NCI-H1417 treated with DMSO at 0.1 percent for 48 hours (cell line): Measurements from ENCODE around the gene TUBA8.
"Not testable (repeated sequence)": the region's sequence is repeated elsewhere in the genome, so short reads cannot be mapped to it uniquely, and the experiment has no call there.

Source experiments
- DNase-seq: peaks from one replicate; lab custom pipeline; 2025; lab: John Stamatoyannopoulos, UW

TUBA8 gene

GRCh38 chr22:18106550-18107341, 3.9 kb upstream of the TUBA8 start:
- not testable (repeated sequence) for DNase-seq

- DNase-seq: no peak
These were observed 2.4 kb upstream of the TUBA8 start for GRCh38 chr22:18108187-18108586.

GRCh38 chr22:18109410-18110193, 1.0 kb upstream of the TUBA8 start:
- DNase-seq: no peak

GRCh38 chr22:18110954-18111758, 547 bp downstream of the TUBA8 start:
- no peak for DNase-seq

- no peak for DNase-seq
These were observed 1.2 kb downstream of the TUBA8 start for GRCh38 chr22:18111759-18112330.

- DNase-seq: no peak
These were observed 1.8 kb downstream of the TUBA8 start for GRCh38 chr22:18112440-18112839.

GRCh38 chr22:18113680-18114394, 3.2 kb downstream of the TUBA8 start:
- no peak for DNase-seq

- no peak for DNase-seq
These were observed 3.9 kb downstream of the TUBA8 start for GRCh38 chr22:18114495-18114894.

GRCh38 chr22:18114976-18115652, 4.5 kb downstream of the TUBA8 start:
- DNase-seq: no peak

GRCh38 chr22:18115906-18116371, 5.3 kb downstream of the TUBA8 start:
- DNase-seq: no peak

GRCh38 chr22:18116634-18117033, 6.0 kb downstream of the TUBA8 start:
- no peak for DNase-seq

- no peak for DNase-seq
These were observed 7.8 kb downstream of the TUBA8 start for GRCh38 chr22:18118345-18118915.

GRCh38 chr22:18119409-18120110, 9.0 kb downstream of the TUBA8 start:
- no peak for DNase-seq

- no peak for DNase-seq
These were observed 10.2 kb downstream of the TUBA8 start for GRCh38 chr22:18120857-18121256.

- no peak for DNase-seq
These were observed 10.9 kb downstream of the TUBA8 start for GRCh38 chr22:18121506-18121905.

- no peak for DNase-seq
These were observed 11.4 kb downstream of the TUBA8 start for GRCh38 chr22:18121954-18122554.

GRCh38 chr22:18123476-18124025, 12.9 kb downstream of the TUBA8 start:
- DNase-seq: not testable (repeated sequence)

- no peak for DNase-seq
These were observed 16.0 kb downstream of the TUBA8 start for GRCh38 chr22:18126606-18127005.

- DNase-seq: no peak
These were observed 19.4 kb downstream of the TUBA8 start for GRCh38 chr22:18130018-18130417.
